ENCODE data around the gene PHLDB3. TPM values are rescaled to one million over a fixed set of nuclear protein-coding genes. Genes with fewer than 3 reads are reported as not detected.
"Not testable (repeated sequence)": the region's sequence is repeated elsewhere in the genome, so short reads cannot be mapped to it uniquely, and the experiment has no call there.

Gene PHLDB3
- 5.5 TPM for total RNA-seq
- long read RNA-seq, partial matches to known transcripts: 1 of 4 reads
- long read RNA-seq, other reads (novel, unspliced or antisense): 3 of 4 reads

DNA sequence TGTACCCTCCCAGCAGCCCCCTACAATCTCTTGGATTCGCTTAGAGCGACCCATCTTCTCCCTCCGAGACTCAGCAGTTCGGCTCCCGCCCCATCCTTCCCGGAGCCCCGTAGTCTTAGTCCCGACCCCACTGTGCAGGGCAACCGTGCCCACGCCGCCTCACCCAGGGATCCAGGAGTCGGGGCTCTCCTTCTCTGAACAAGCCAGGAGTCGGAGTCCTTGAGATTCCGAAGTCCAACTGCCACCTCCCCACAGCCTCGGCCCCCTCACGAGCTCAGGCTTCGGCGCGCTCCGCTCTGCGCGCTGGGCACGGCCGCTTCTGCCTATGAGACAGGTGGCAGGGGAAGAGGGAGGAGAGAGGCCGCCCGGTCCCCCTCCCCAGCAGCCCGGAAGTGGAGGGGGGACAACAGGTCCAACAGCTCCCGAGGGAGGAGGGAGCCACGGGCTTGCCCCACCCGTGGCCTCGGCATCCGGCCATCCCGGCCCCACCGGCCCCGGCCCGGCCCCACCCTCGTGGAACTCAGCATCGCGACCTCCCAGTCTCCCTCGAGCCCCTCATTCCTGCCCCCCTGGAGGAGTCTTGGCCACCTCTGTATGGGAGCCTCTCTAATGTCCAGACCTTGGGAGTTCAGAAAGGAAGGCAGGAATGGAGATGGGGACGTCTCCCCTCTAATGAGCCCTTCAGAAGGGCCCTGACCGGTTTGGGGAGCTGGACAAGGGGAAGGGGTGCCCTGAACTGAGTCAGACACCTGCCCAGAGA, at the start of gene PHLDB3:
Gene PHLDB3, minus strand, starts transcription at position 321 of the 760 bp plus-strand sequence. CDS start 628 bp downstream, outside the sequence.
- no peak for DNase-seq (ENCODE audit: low spot score)

DNA sequence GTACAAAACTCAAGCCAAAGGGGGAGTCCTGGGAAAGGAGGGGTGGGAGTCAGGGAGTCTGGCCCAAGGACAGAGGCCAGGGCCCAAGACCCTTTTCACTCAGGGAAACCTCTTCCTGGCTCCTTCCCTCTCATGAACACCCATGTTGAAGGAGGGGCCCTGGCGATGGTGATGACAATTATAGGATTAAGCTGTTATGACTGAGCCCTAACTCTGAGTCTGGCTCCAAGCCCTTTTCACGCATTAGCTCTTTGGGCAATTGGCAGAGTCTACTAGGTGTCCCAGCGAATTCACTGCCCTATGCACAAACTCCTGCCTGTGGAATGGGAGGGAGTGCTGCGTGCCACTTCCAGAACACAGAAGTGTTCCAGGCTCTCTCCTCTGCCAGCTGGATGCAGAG, 49.1 kb upstream of the PHLDB3 start:
- DNase-seq (ENCODE audit: low spot score): no peak

DNA sequence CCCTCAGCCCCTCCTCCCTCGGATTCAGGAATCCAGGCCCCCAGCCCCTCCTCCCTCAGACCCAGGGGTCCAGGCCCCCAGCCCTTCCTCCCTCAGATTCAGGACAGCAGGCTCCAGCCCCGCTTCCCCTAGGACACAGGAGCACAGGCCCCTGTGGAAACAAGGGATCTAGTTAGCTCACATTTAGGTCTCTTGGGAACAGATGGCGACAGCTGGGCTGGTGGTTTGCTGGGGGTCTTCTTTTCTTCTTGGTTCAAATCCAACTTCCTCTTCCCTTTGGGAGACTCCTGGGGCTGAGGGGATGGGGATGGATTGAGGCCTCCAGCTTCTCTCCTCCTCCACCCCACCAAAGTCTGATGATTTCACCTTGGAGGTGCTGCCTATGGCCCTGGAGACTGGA, 48.1 kb upstream of the PHLDB3 start:
- no peak for DNase-seq (ENCODE audit: low spot score)

- DNase-seq (ENCODE audit: low spot score): no peak
Observed at GRCh38 chr19:43552198-43552450, 47.6 kb upstream of the PHLDB3 start.

DNA sequence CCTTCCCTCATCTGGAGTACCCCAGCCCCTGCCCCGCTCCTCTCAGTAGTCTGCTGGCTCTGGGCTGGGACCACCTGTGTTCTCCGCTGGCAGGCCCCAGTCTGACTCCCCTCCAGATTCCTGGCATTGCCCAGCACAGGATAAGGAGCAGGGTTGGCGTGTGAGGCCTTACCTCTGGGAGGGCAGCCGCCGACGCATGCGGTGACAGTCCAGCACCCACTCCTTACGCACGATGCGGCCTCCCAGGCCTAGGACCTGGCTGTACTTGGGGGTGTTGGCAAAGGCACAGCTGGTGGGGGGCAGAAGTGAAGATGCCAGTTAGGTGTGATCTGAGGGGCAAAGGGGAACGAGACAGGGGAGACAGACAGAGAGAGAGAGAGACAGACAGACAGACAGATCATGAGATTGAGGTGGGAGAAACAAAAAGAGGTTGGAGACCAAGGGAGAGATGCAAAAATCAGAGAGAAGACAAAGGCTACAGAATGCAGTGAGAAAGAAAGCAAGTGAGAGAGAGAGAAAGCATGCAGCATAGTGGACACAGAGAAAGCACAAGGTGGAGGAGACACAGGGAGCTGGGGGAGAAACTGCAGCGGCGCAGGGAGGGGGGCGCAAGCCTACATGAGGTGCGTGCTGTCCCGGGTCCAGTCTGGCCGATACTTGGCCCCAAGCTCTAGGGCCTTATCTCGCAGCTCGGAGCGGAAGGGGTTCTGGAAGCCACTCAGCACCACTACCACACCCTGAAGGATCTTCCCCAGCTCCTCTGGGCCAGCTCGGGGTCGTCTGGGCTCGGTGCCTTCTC, 47.1 kb upstream of the PHLDB3 start:
- DNase-seq (ENCODE audit: low spot score): no peak

DNA sequence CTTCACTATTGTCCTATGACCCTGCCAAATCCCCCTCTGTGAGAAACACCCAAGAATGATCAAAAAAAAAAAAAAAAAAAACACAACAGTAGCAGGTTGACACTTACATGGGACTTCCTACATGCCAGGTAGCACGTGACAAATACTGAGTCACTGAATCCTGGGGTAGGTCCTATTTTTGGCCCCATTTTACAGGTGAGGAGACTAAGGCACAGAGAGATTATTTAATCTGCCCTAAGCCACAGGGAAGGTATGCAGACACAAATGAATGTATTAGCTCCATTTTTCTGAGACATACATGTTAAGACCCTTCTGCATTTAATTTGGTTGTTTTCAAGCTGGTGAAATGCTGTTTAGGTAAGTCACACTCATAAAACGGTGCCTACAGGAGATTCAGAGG, 44.2 kb upstream of the PHLDB3 start:
- no peak for DNase-seq (ENCODE audit: low spot score)

GRCh38 chr19:43547926-43548325, 43.4 kb upstream of the PHLDB3 start:
- not testable (repeated sequence) for DNase-seq (ENCODE audit: low spot score)

GRCh38 chr19:43546581-43546980, 42.0 kb upstream of the PHLDB3 start:
- DNase-seq (ENCODE audit: low spot score): no peak

DNA sequence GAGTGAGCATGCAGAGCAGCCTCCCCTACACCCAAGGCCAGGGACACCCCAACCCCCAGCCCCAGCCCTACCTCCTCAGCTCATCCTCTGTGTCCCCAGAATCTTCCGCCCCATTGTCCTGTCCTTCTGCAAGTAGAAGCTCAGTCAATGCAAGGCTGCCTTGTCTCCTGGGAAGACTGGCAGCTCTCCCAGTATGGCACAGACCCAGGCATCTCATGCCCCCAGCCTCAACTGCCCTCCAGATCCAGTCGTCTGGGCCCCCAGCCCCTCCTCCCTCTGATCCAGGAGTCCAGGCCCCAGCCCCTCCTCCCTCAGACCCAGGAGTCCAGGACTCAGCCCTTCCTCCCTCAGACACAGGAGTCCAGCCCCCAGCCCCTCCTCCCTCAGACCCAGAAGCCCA, 41.4 kb upstream of the PHLDB3 start:
- no peak for DNase-seq (ENCODE audit: low spot score)

GRCh38 chr19:43545276-43545675, 40.7 kb upstream of the PHLDB3 start:
- no peak for DNase-seq (ENCODE audit: low spot score)

- no peak for DNase-seq (ENCODE audit: low spot score)
Observed at GRCh38 chr19:43544077-43544476, 39.5 kb upstream of the PHLDB3 start.

GRCh38 chr19:43541920-43542650, 37.5 kb upstream of the PHLDB3 start:
- no peak for DNase-seq (ENCODE audit: low spot score)

DNA sequence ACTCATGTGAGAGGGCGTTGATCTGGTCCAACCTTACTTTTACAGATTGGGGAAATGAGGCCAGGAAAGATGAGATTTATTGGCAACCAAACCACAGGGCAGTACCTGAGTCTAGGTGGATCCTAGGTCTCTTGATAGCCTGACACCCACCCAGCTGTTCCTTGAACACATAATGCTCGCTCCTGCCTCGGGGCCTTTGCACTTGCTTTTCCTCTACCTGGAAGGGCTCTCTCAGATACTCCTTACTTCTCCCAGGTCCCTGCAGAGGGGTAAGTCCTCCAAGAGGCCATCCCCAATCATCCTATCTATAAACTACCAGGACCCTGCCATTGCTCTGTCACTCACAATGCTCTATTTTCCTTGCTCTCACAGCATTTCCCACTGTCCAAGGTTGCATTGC, 35.8 kb upstream of the PHLDB3 start:
- no peak for DNase-seq (ENCODE audit: low spot score)

- DNase-seq (ENCODE audit: low spot score): no peak
Observed at GRCh38 chr19:43538922-43539321, 34.4 kb upstream of the PHLDB3 start.

DNA sequence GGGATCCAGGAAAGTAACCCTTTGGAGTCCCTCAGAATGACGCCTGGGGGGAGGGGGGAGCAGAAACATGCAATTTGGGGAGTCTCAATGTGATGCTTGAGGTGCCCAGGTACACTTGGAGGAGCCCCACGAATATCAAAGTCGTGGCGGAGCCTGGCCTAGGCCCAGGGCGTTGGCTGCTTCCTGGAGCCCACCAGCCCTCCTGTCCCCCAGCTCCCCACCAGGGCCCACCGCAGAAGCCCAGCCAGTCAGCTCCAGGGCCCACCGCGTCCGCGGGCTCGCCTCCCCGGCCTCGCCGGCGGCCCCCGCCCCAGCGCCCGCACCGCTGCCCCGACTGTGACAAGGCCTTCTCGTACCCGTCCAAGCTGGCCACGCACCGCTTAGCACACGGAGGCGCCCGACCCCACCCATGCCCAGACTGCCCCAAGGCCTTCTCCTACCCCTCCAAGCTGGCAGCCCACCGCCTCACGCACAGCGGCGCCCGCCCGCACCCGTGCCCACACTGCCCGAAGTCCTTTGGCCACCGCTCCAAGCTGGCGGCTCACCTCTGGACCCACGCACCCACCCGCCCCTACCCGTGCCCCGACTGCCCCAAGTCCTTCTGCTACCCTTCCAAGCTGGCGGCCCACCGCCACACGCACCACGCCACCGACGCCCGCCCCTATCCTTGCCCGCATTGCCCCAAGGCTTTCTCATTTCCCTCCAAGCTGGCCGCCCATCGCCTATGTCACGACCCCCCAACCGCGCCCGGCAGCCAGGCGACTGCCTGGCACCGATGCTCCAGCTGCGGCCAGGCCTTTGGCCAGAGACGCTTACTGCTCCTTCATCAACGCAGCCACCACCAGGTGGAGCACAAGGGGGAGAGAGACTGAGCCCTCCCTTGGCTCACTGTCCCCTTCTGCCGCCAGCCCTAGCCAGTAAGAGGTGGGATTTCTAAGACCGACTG, 30.5 kb upstream of the PHLDB3 start:
- DNase-seq (ENCODE audit: low spot score): no peak

- no peak for DNase-seq (ENCODE audit: low spot score)
Observed at GRCh38 chr19:43534305-43534815, 29.8 kb upstream of the PHLDB3 start.

DNA sequence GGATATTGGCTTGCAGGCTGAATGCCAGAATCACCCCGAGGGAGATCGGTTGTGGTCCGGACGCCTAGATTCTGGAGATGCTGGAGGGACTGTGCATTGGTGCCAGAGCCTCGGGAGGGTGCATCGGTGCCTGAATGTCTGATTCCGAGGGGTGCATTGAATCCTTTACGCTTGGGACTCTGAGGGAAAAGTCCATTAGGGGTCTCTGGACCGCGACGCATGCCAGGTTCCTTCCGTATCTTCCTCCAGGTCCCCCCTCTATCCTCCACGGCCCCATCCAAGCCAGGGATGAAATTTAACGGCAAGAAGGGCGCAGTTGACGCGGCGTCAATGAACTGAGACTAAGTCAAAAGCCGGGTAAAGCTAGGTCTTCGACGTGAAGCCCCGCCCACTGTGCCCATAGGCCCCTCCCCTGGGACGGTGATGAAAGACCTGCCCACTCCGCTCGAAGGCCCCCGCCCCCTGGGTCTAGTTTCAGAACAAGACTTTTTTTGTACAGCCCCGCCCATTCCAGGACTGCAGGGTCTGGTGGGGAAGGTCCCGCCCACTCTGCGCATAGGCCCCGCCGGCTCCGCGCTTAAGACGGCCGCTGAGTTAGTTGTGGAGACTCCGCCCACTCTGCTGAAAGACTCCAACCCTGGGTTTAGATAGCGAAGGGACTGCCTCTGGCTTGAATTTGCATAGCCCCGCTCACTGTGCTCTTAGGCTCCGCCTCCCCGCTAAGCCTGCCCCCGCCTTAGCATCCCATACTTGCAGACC, 29.2 kb upstream of the PHLDB3 start:
- DNase-seq (ENCODE audit: low spot score): peak; percentile 98

DNA sequence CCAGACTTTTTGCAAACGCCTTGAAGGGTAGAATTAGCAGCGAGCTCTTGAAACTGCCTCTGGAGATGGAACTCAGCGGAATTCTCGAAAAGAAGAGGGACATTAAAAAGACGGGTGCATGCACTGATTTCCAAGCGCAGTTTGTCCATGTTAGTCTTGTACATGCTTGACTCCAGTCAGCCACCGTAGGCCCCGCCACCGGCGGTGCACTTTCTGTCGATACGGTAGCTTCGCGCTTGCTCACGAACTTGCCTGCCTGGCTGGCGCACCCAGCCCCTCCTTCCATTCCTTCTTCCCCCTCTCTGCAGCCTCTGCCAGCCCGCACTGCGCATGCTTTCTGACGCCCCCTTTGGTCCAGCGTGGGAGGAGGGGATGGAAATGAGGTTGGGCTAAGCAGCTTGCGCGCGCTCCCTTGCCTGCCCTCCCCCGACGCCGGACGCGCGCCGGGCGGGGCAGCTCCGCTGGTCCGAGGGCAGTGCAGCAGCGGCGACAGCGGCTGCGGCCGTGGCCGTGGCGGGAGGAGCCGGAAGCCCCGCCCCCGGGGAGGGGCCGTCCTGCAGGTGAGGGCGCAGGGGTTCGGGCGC, 28.5 kb upstream of the PHLDB3 start, which contains the start of gene ZNF575:
Gene ZNF575, plus strand, starts transcription at position 227 of the 584 bp plus-strand sequence. CDS start 1,235 bp downstream, outside the sequence.
- peak; percentile 94 for DNase-seq (ENCODE audit: low spot score)

GRCh38 chr19:43532571-43532961, 28.0 kb upstream of the PHLDB3 start:
- no peak for DNase-seq (ENCODE audit: low spot score)
